DND-41 (cell line): ENCODE results near the gene CCDC27.

Source experiments
- EZH2 ChIP-seq: IDR thresholded peaks from 3 replicates; pipeline ENCODE4 v1.6.1; 2012; ENCODE audit warnings: borderline replicate concordance, low read depth, mild to moderate bottlenecking, moderate library complexity, low read length, inconsistent platforms; ENCODE audit not compliant: severe bottlenecking
- TF ChIP-seq, protein P1 (sequence below): IDR thresholded peaks from 2 replicates; pipeline ENCODE4 v1.5.1; 2012; ENCODE audit warnings: borderline replicate concordance, low read length, moderate library complexity, mild to moderate bottlenecking; ENCODE audit not compliant: poor library complexity, severe bottlenecking; ENCODE audit errors: extremely low read depth

- TF ChIP-seq, protein P1, sequence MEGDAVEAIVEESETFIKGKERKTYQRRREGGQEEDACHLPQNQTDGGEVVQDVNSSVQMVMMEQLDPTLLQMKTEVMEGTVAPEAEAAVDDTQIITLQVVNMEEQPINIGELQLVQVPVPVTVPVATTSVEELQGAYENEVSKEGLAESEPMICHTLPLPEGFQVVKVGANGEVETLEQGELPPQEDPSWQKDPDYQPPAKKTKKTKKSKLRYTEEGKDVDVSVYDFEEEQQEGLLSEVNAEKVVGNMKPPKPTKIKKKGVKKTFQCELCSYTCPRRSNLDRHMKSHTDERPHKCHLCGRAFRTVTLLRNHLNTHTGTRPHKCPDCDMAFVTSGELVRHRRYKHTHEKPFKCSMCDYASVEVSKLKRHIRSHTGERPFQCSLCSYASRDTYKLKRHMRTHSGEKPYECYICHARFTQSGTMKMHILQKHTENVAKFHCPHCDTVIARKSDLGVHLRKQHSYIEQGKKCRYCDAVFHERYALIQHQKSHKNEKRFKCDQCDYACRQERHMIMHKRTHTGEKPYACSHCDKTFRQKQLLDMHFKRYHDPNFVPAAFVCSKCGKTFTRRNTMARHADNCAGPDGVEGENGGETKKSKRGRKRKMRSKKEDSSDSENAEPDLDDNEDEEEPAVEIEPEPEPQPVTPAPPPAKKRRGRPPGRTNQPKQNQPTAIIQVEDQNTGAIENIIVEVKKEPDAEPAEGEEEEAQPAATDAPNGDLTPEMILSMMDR: no peak
- TF ChIP-seq EZH2: no peak
These were observed 62.7 kb downstream of the CCDC27 start for GRCh38 chr1:3814771-3815561.
